Activated CD4-positive, alpha-beta memory T cell treated with anti-CD3 and anti-CD28 coated beads for 36 hours (primary cell): ENCODE measurements around the gene TNIK. TPM values are rescaled to one million over a fixed set of nuclear protein-coding genes. Genes with fewer than 3 reads are reported as not detected.

Experiments used
- CTCF ChIA-PET: fragments of 350-600 bp; sonication (Branson Sonifier 250); formaldehyde crosslinking; loops from one replicate; lab custom pipeline; 2021; ENCODE audit warnings: antibody characterized with exemption, inconsistent platforms; lab: Charles Lee
- POLR2A ChIA-PET: fragments of 350-600 bp; sonication (Branson Sonifier 250); formaldehyde crosslinking; loops from one replicate; lab custom pipeline; 2021; ENCODE audit warnings: antibody characterized with exemption; lab: Charles Lee
- DNase-seq: peaks from one replicate; pipeline ENCODE4 v3.0.0-alpha.2; 2020
- H3K27ac Mint-ChIP-seq: one replicate; pipeline ENCODE4 v1.8.0; 2021; ENCODE audit warnings: mixed read lengths
- H3K27me3 Mint-ChIP-seq: one replicate; pipeline ENCODE4 v1.8.0; 2021; ENCODE audit warnings: mixed read lengths
- H3K36me3 Mint-ChIP-seq: one replicate; pipeline ENCODE4 v1.8.0; 2021; ENCODE audit warnings: mixed read lengths
- H3K4me1 Mint-ChIP-seq: one replicate; pipeline ENCODE4 v1.8.0; 2021; ENCODE audit warnings: low read depth, mixed read lengths
- H3K4me3 Mint-ChIP-seq: one replicate; pipeline ENCODE4 v1.8.0; 2021; ENCODE audit warnings: mild to moderate bottlenecking, mixed read lengths
- H3K9me3 Mint-ChIP-seq: one replicate; pipeline ENCODE4 v1.8.0; 2021; ENCODE audit warnings: mixed read lengths
- intact Hi-C: fragments of 100-400 bp; cut with micrococcal nuclease; formaldehyde crosslinking; loops from one replicate; pipeline ENCODE4 v1.15.1; 2023
- total RNA-seq, 2 experiments: library from RNA; stranded (reverse); gene quantifications; one replicate each; pipeline ENCODE4 v1.2.3, GENCODE V29; 2021

The TNIK gene
- total RNA-seq, 2 experiments from 2014 or later, result 22.4 to 27.1 TPM

DNA sequence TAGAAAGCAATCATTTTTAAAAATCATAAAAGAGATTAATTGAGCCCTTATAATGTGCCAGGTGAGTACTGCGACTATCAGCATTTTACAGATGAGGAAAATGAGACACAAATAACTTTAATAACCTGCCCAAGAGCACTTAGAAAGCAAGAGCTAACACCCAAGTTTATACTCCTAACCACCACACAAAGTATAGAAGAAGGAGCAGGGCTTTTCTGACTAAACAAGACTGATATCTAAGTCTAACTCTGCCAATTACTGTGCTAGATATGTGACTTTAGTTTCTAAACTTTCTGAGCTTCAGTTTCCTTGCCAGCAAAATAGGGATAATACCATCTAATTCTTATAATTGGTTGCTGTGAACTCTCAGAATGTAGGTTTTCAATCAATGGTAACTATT, 47.7 kb downstream of the TNIK start:
- ChIA-PET POLR2A (no interaction called here), CTCF (interaction anchor here (0.6 to 0.7 kb wide), 2 partner anchors 11 to 70 kb away, joined by 3 read pairs; no protein-coding TSS in a partner anchor)
- DNase-seq, result no peak
- peaks cover 65% of the 10 kb centered on the region for H3K4me1 Mint-ChIP-seq
- no peak overlapping the region for H3K4me3 Mint-ChIP-seq
- no peaks in the 10 kb centered on the region for H3K9me3 Mint-ChIP-seq
- no peaks in the 10 kb centered on the region for H3K27me3 Mint-ChIP-seq
- no peak overlapping the region for H3K27ac Mint-ChIP-seq
- peaks cover 3% of the 10 kb centered on the region for H3K36me3 Mint-ChIP-seq
- intact Hi-C loops, result no loop called here

DNA sequence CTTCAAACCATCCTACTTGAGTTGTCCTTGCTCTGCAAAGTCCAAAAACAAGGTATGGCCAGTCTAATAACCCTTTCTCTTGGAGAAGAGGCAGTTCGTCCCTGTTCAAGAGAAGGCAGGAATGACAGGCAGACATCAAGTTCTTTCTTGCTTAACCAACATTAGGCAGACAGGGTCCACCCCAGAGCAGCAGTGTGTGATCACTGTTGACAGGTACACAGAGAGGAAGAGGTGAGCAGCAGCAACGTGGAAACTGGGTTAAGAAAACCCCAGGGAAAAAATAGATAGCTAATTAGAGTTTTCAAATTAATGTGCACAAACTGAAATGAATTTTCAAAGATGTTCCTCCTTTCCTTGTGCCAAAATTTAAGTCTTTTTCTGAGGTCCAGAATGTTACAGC, 48.2 kb downstream of the TNIK start:
- no peak for DNase-seq
- intact Hi-C loops, result no loop called here
- Mint-ChIP-seq H3K4me3 (no peak overlapping the region), H3K27me3 (no peaks in the 10 kb centered on the region), H3K9me3 (no peaks in the 10 kb centered on the region), H3K36me3 (peaks cover 3% of the 10 kb centered on the region), H3K4me1 (peaks cover 67% of the 10 kb centered on the region), H3K27ac (no peak overlapping the region)
- ChIA-PET CTCF (interaction anchor here (0.6 to 0.7 kb wide), 2 partner anchors 11 to 69 kb away, joined by 3 read pairs; no protein-coding TSS in a partner anchor), POLR2A (no interaction called here)

DNA sequence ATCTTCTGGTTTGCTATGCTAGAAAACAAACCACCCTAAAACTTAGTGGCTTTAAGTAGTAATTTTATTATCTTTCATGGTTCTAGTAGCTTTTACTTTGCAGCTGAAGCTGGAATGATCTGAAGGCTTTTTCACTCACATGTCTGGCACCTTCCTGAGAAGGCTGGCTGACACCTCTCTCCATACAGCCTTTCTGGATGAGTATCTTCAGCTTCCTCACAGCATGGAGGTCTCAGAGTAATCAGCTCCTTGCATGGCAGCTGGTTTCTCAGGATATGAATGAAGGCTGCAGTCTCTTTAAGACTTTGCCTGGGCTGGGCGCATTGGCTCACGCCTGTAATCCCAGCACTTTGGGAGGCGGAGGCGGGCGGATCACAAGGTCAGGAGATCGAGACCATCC, 50.0 kb downstream of the TNIK start:
- no peak for DNase-seq

DNA sequence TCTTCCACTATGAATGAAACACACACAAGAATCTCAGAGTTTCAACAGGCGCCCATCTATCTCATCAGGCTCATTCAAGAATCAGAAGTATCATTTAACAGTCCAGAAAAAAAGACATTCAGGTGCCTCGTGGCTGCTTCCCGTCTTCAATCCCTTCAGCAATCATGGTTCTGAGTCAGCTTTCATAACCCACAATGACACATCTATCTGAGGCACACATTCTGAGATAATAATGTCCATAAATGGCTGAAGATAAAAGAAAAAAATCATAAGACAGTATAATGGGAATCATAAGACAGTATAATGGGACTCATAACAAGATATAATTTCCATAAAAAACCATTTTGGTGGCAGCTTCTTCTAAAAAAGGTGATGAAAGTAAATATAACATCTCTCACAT, 52.4 kb downstream of the TNIK start:
- H3K4me3 Mint-ChIP-seq, result no peak overlapping the region
- no peaks in the 10 kb centered on the region for H3K9me3 Mint-ChIP-seq
- H3K27me3 Mint-ChIP-seq, result no peaks in the 10 kb centered on the region
- DNase-seq, result peak; percentile 42
- CTCF ChIA-PET, result interaction anchor here (0.7 kb wide), 1 partner anchor 1155 kb away, joined by 3 read pairs; no protein-coding TSS in a partner anchor
- peaks cover 54% of the 10 kb centered on the region for H3K4me1 Mint-ChIP-seq
- intact Hi-C loops, result no loop called here
- POLR2A ChIA-PET, result no interaction called here
- H3K36me3 Mint-ChIP-seq, result peaks cover 5% of the 10 kb centered on the region
- peak overlapping the region; percentile 11 for H3K27ac Mint-ChIP-seq

More for the DNA sequence above, 50.0 kb downstream of the TNIK start:
- Mint-ChIP-seq H3K27me3 (no peaks in the 10 kb centered on the region), H3K9me3 (no peaks in the 10 kb centered on the region), H3K4me1 (peaks cover 62% of the 10 kb centered on the region), H3K4me3 (no peak overlapping the region), H3K27ac (no peak overlapping the region), H3K36me3 (peaks cover 3% of the 10 kb centered on the region)
- CTCF ChIA-PET, result no interaction called here
- POLR2A ChIA-PET, result no interaction called here
- intact Hi-C loops, result no loop called here

DNA sequence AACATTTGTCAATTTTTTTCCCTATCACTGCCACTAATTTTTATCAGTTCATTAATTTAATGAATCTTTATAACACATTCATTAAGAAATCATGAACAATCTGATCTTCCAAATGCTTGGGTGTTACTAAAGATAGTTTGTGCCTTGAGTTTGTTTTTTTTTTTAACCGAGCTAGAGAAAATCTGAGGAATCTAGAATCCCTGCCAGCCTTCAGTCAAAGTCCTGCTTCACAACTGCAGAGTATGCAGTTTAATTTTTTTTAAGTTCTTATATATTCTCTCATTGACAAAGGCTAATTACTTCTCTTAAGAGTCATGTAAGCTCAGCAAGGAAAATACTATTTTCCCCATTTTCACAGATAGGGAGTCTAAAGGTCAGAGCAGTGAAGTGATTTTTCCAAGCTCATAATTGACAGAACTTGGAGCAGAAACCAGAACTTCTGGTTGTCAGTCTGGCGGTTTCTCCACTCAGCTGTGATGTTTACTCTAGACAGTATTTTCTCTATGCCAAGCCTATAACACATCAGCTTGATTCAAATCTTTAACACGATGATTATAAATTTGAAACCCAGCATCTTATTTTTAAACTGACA, 55.7 kb downstream of the TNIK start:
- no peak for DNase-seq
- Mint-ChIP-seq H3K4me3 (no peak overlapping the region), H3K4me1 (peaks cover 48% of the 10 kb centered on the region), H3K27ac (no peak overlapping the region), H3K27me3 (no peaks in the 10 kb centered on the region), H3K36me3 (peaks cover 5% of the 10 kb centered on the region), H3K9me3 (no peaks in the 10 kb centered on the region)
- intact Hi-C loops, result no loop called here
- ChIA-PET POLR2A (no interaction called here), CTCF (interaction anchor here (0.6 kb wide), 1 partner anchor 71 kb away, joined by 3 read pairs; no protein-coding TSS in a partner anchor)

- peaks cover 45% of the 10 kb centered on the region for H3K4me1 Mint-ChIP-seq
- DNase-seq, result no peak
- H3K27me3 Mint-ChIP-seq, result no peaks in the 10 kb centered on the region
- peaks cover 2% of the 10 kb centered on the region for H3K36me3 Mint-ChIP-seq
- no peaks in the 10 kb centered on the region for H3K9me3 Mint-ChIP-seq
- H3K27ac Mint-ChIP-seq, result no peak overlapping the region
- intact Hi-C loops, result no loop called here
- CTCF ChIA-PET, result no interaction called here
- POLR2A ChIA-PET, result no interaction called here
- H3K4me3 Mint-ChIP-seq, result no peak overlapping the region
Observed at GRCh38 chr3:171402281-171402680, 57.9 kb downstream of the TNIK start.

DNA sequence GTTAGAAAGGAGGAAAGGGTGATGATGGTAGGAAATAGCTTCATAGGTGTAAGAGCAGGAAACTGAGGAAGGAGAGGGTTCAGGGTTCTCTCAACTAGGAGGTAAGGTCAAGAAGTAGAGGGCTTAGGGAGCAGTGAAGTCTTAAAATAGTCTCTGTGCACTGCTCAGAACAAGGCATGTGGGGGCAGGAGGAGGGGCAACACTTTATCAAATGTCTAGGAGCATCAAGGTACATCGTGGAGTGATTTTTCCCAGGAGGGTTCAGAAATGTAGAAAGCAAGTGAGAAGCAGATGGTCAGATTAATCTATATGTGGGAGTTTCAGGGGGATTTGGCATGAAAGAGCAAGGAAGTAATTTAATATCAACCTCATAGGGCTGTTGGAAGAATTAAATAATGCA, 58.8 kb downstream of the TNIK start:
- intact Hi-C loops, result no loop called here
- ChIA-PET CTCF (interaction anchor here (0.6 kb wide), 1 partner anchor 11 kb away, joined by 3 read pairs; no protein-coding TSS in a partner anchor), POLR2A (no interaction called here)
- H3K9me3 Mint-ChIP-seq, result no peaks in the 10 kb centered on the region
- H3K4me1 Mint-ChIP-seq, result peaks cover 39% of the 10 kb centered on the region
- no peak overlapping the region for H3K4me3 Mint-ChIP-seq
- DNase-seq, result no peak
- peaks cover 2% of the 10 kb centered on the region for H3K36me3 Mint-ChIP-seq
- no peaks in the 10 kb centered on the region for H3K27me3 Mint-ChIP-seq
- no peak overlapping the region for H3K27ac Mint-ChIP-seq

DNA sequence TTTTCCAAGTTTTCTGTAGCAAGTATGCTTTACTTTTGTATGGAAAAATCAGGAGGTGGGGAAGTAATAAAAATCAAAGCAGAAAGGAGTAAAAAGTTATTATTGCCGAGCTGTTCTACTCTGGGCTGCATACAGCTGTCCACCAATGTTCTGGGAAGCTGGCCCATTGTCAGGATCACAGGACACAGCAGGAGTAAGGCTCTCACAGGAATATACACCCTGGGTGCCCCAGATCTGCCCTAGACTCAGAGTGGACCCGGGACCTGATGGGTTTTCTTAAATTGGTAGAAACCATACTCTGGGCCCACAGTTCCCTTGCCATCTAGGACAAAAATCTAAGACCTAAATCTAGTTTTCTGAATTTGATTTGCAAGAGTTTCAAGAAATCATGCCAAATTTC, 60.4 kb downstream of the TNIK start:
- H3K27ac Mint-ChIP-seq, result no peak overlapping the region
- DNase-seq, result no peak
- no peaks in the 10 kb centered on the region for H3K27me3 Mint-ChIP-seq
- ChIA-PET CTCF (no interaction called here), POLR2A (no interaction called here)
- no peak overlapping the region for H3K4me3 Mint-ChIP-seq
- peaks cover 2% of the 10 kb centered on the region for H3K36me3 Mint-ChIP-seq
- intact Hi-C loops, result no loop called here
- peaks cover 42% of the 10 kb centered on the region for H3K4me1 Mint-ChIP-seq
- no peaks in the 10 kb centered on the region for H3K9me3 Mint-ChIP-seq

DNA sequence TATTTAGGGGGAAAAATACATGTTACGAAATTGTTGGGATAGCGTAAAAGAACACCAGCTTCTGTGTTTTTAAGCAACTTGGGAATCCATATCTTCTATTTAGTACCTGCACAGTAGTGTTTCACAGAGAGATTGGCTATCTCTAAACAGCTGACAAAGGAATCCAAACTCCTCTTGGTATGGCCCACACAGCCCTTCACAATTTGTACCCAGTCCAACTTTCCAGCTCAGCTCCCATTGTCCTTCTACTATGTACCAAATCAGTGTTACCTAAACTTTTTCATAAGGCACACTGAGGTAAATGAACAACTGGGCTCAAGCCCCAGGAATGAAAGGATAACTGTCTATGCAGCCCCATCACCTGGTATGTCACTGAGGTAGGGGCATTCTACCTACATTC, 61.9 kb downstream of the TNIK start:
- POLR2A ChIA-PET, result no interaction called here

GRCh38 chr3:171397089-171397488, 63.1 kb downstream of the TNIK start:
- CTCF ChIA-PET, result no interaction called here

More for the DNA sequence above, 61.9 kb downstream of the TNIK start:
- Mint-ChIP-seq H3K27me3 (no peaks in the 10 kb centered on the region), H3K27ac (no peak overlapping the region), H3K4me3 (no peak overlapping the region), H3K36me3 (peaks cover 7% of the 10 kb centered on the region), H3K4me1 (peaks cover 36% of the 10 kb centered on the region), H3K9me3 (no peaks in the 10 kb centered on the region)
- DNase-seq, result no peak
- intact Hi-C loops, result loop anchor here (1.0 kb wide), 1 partner anchor 30 kb away; no protein-coding TSS in a partner anchor
- CTCF ChIA-PET, result no interaction called here

GRCh38 chr3:171396048-171396447, 64.2 kb downstream of the TNIK start:
- Mint-ChIP-seq H3K9me3 (peaks cover 13% of the 10 kb centered on the region), H3K4me3 (no peak overlapping the region), H3K27ac (no peak overlapping the region), H3K4me1 (peaks cover 24% of the 10 kb centered on the region), H3K27me3 (no peaks in the 10 kb centered on the region), H3K36me3 (peaks cover 17% of the 10 kb centered on the region)
- intact Hi-C loops, result no loop called here
- ChIA-PET POLR2A (no interaction called here), CTCF (no interaction called here)
- no peak for DNase-seq

More at GRCh38 chr3:171397089-171397488, 63.1 kb downstream of the TNIK start:
- intact Hi-C loops, result no loop called here
- Mint-ChIP-seq H3K27me3 (no peaks in the 10 kb centered on the region), H3K27ac (no peak overlapping the region), H3K36me3 (peaks cover 7% of the 10 kb centered on the region), H3K4me3 (no peak overlapping the region), H3K4me1 (peaks cover 31% of the 10 kb centered on the region), H3K9me3 (peaks cover 3% of the 10 kb centered on the region)
- DNase-seq, result no peak
- POLR2A ChIA-PET, result no interaction called here

DNA sequence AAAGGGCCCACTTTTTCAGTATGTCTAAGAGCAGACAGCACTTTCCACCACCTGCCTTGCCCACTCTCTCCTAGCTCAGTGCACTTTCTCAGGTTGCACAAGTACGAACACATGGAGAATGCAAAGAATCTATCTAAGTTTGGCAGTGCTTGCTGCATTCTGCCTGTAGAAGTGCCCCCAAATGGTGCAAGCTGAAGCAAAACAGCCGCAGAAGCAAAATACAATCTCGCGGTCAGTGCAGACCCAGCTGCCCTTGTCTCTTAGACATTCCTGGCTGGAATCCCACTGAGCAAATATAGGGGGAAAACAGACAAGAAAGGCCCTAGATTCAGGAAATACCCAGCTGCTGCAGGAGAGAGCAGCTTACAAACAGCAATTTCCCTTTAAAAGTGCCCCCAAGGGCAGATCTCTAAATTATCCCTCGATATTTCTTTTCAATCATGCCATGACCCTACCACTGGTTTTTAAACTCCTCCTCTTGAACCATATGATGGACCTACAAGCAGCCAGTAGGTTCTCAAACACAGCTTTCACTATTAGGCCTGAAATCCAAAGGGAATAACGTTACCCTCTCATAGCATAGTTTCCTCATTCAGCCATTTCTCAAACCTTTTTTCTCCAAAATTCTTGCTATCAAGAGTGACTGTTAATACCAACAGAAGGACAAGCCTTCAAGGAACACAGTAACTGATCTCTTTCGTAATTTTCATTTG, 67.0 kb downstream of the TNIK start:
- H3K4me3 Mint-ChIP-seq, result no peak overlapping the region
- H3K9me3 Mint-ChIP-seq, result peaks cover 18% of the 10 kb centered on the region
- ChIA-PET CTCF (no interaction called here), POLR2A (no interaction called here)
- H3K27me3 Mint-ChIP-seq, result no peaks in the 10 kb centered on the region
- peaks cover 29% of the 10 kb centered on the region for H3K4me1 Mint-ChIP-seq
- H3K36me3 Mint-ChIP-seq, result peaks cover 19% of the 10 kb centered on the region
- intact Hi-C loops, result no loop called here
- no peak overlapping the region for H3K27ac Mint-ChIP-seq
- DNase-seq, result no peak
